Measurements from ENCODE around the gene NRXN3.
A peak's percentile ranks its signal among the peaks of the same experiment; 100 is the strongest.

Gene NRXN3

DNA sequence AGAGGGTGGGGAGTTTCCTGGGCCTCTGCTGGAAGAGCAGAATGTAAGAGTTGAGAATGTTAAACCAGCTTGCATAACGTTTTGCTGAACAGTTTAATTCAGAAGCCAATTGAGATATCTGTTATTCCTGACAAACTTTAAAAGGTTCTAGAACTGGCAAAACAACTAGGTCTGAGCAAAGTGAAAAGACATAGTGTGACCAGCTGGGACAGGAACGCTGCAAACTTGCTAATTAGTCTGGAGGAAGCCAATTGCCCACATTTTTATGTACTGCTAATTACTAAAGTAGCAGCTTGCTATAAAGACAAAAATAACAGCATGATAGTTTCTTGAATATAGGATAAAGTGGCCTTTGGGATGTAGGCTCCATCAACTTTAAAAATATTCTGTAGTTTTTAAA is 704.9 kb downstream of the NRXN3 start:
- no peak for TF ChIP-seq CTCF (conservative IDR thresholded peaks at IDR 0.05; ENCODE audit: low read depth, low read length)
- DNase-seq (ENCODE audit: low read depth) = no peak

GRCh38 chr14:78885884-78886283 is 715.7 kb downstream of the NRXN3 start:
- H3K4me3 ChIP-seq (ENCODE audit: low read length) = no peak overlapping the region
- TF ChIP-seq CTCF (conservative IDR thresholded peaks at IDR 0.05; ENCODE audit: low read depth, low read length) = no peak
- DNase-seq (ENCODE audit: low read depth) = no peak

More for the DNA sequence above, 704.9 kb downstream of the NRXN3 start:
- no peak overlapping the region for H3K4me3 ChIP-seq (ENCODE audit: low read length)

DNA sequence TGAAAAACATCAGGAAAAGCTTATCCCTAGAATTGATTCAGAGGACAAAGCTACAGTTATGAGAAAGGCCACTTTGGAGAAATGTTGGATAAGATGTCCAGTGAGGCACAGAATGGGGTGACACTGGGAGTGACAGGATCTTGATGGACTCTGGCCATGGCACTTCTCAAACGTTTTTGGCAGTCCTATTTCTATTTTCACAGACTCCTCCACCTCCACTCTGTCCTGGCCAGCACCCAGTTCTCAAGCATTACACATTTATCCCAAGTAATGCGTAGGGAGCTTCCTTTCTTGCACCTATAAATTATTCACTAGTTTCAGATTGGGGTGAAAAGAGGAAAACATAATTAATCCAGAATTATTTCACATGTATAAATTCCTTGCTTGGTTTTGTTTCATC is 727.3 kb downstream of the NRXN3 start:
- no peak for DNase-seq (ENCODE audit: low read depth)
- no peak overlapping the region for H3K4me3 ChIP-seq (ENCODE audit: low read length)
- no peak for TF ChIP-seq CTCF (conservative IDR thresholded peaks at IDR 0.05; ENCODE audit: low read depth, low read length)

DNA sequence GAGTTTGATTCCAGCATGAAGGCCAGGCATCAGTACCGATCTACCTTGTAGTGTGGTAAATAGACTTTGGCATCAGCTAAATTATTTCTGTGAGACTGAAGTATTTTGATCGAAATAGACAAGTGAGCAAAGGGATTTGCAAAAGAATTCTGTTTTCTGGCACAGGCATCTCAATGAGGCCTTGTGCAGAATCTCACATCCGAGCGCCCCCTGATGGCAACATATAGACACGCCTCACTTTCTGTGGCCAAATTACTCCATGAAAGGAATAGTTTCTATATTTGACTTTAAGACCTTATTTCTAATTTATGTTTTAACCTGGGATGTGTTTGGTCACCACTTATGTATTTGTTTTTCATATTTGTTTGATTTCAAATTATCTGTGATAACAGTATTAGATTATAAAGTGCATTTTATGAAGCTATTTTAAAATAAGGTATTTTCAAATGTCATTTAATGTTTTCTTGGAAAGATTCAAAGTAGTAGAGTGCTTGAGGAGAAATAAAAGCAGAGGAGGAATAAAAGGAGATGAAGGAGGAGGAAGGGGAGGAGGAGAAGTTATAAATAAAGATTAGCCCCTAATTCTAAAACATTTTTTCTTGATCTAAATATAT is 731.9 kb downstream of the NRXN3 start:
- TF ChIP-seq CTCF (conservative IDR thresholded peaks at IDR 0.05; ENCODE audit: low read depth, low read length) = peak; percentile 85
- peak; percentile 63 for DNase-seq (ENCODE audit: low read depth)

DNA sequence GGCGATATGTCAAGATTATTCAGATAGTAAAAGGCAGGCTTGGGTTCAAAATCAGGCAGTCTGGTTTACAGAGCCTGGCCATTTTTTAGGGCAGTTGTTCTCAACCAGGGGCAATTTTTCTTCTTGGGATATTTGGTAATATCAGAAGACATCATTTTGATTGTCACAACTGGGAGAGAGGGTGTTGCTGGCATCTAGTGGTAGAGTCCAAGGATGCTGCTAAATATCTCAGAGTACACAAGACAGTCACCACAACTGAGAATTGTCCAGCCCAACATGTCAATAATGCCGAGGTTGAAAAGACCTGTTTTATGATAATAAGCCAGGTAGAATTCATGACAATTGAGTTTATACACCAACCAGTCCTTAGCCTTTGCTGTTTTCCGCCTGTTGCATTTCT is 733.9 kb downstream of the NRXN3 start:
- H3K4me3 ChIP-seq (ENCODE audit: low read length) = no peak overlapping the region
- DNase-seq (ENCODE audit: low read depth) = no peak
- peak; percentile 14 for TF ChIP-seq CTCF (conservative IDR thresholded peaks at IDR 0.05; ENCODE audit: low read depth, low read length)

More for the DNA sequence above, 731.9 kb downstream of the NRXN3 start:
- H3K4me3 ChIP-seq (ENCODE audit: low read length) = no peak overlapping the region

GRCh38 chr14:78917462-78917861 is 747.3 kb downstream of the NRXN3 start:
- no peak overlapping the region for H3K4me3 ChIP-seq (ENCODE audit: low read length)
- TF ChIP-seq CTCF (conservative IDR thresholded peaks at IDR 0.05; ENCODE audit: low read depth, low read length) = no peak
- DNase-seq (ENCODE audit: low read depth) = no peak

DNA sequence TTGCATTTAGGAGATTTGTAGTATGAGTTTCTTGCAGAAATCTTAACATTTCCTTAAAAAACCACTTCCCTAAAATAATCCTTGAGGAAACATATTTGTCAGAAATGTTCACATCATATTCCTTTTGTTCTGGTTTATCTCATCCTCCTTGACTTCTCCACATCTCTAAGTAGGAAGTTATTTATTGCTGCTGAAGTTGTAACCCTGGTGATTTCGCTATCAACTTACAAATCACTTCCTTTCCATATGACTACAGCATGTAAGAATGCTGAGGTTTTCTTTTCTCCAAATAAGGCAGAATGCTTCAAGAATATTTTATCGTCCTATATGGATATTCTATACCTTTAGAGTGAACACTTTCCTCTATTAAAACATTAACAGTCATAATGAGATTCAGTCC is 751.7 kb downstream of the NRXN3 start:
- H3K4me3 ChIP-seq (ENCODE audit: low read length) = no peak overlapping the region
- peak; percentile 56 for DNase-seq (ENCODE audit: low read depth)
- TF ChIP-seq CTCF (conservative IDR thresholded peaks at IDR 0.05; ENCODE audit: low read depth, low read length) = no peak
